Stimulated activated CD4-positive, alpha-beta T cell treated with anti-CD3 and anti-CD28 coated beads, TNF-alpha, amount 100 ng/mL, for 24 hours (primary cell): Measurements from ENCODE around the gene OSGEP.

Source experiments
- DNase-seq, 3 experiments: peaks; one replicate each; pipeline ENCODE4 v3.0.0-alpha.2; 2020; ENCODE audit warnings: low read depth in 3 of 3

Gene OSGEP

GRCh38 chr14:20434701-20435581 lies 19.7 kb downstream of the OSGEP start:
- no peak for DNase-seq

- no peak for DNase-seq
Measured at GRCh38 chr14:20429801-20430669, 24.6 kb downstream of the OSGEP start.

GRCh38 chr14:20428802-20429201 lies 25.8 kb downstream of the OSGEP start:
- DNase-seq, result no peak

- no peak for DNase-seq
Measured at GRCh38 chr14:20428010-20428365, 26.6 kb downstream of the OSGEP start.

- no peak for DNase-seq
Measured at GRCh38 chr14:20427231-20428009, 27.2 kb downstream of the OSGEP start.

- DNase-seq, result no peak
Measured at GRCh38 chr14:20424851-20425250, 29.8 kb downstream of the OSGEP start.

GRCh38 chr14:20422886-20423285 lies 31.7 kb downstream of the OSGEP start:
- DNase-seq, result no peak

- no peak for DNase-seq
Measured at GRCh38 chr14:20421267-20421666, 33.3 kb downstream of the OSGEP start.

- DNase-seq, result no peak
Measured at GRCh38 chr14:20419419-20419818, 35.2 kb downstream of the OSGEP start.

- DNase-seq, result no peak
Measured at GRCh38 chr14:20418501-20418909, 36.1 kb downstream of the OSGEP start.

- no peak for DNase-seq
Measured at GRCh38 chr14:20417250-20418186, 37.1 kb downstream of the OSGEP start.

GRCh38 chr14:20416223-20416622 lies 38.4 kb downstream of the OSGEP start:
- no peak for DNase-seq

GRCh38 chr14:20415782-20416206 lies 38.8 kb downstream of the OSGEP start:
- DNase-seq, result no peak

GRCh38 chr14:20413744-20414082 lies 40.9 kb downstream of the OSGEP start:
- DNase-seq, result no peak

- DNase-seq, result peak; percentile 51 to 79 (median 56)
Measured at GRCh38 chr14:20412876-20413743, 41.5 kb downstream of the OSGEP start, which contains the start of gene TEP1. Gene TEP1, minus strand, starts transcription at chr14:20413501. Its CDS starts 5,062 bp downstream, at chr14:20408439.

- DNase-seq, result no peak
Measured at GRCh38 chr14:20412411-20412810, 42.2 kb downstream of the OSGEP start.

- DNase-seq, result no peak
Measured at GRCh38 chr14:20409226-20409625, 45.4 kb downstream of the OSGEP start.

- DNase-seq, result no peak
Measured at GRCh38 chr14:20403521-20403920, 51.1 kb downstream of the OSGEP start.

- DNase-seq, result no peak
Measured at GRCh38 chr14:20400965-20401593, 53.5 kb downstream of the OSGEP start.
